OCI-LY1 (cell line): ENCODE data around the gene MEIOB.

ENCODE experiments used
- H2AFZ ChIP-seq: fragments of 200-600 bp; sonication (generic), shearing (Covaris generic); 2 replicates; pipeline ENCODE4 v1.6.0; 2014; ENCODE audit warnings: antibody characterized with exemption, mild to moderate bottlenecking, low read length
- H3F3A ChIP-seq: fragments of 200-600 bp; sonication (generic), shearing (Covaris generic); 2 replicates; pipeline ENCODE4 v1.6.0; 2014; ENCODE audit warnings: mild to moderate bottlenecking, antibody characterized with exemption, low read length, moderate library complexity; ENCODE audit not compliant: insufficient read depth
- H3K27ac ChIP-seq: fragments of 200-600 bp; sonication (generic); 2 replicates; pipeline ENCODE4 v1.5.1; 2014; ENCODE audit warnings: low read length, mixed run types, mild to moderate bottlenecking, low read depth; ENCODE audit not compliant: poor library complexity, severe bottlenecking
- H3K27me3 ChIP-seq: fragments of 200-600 bp; sonication (generic); 2 replicates; pipeline ENCODE4 v1.6.0; 2014; ENCODE audit warnings: antibody characterized with exemption, mild to moderate bottlenecking, low read length, moderate library complexity; ENCODE audit not compliant: insufficient read depth
- H3K36me3 ChIP-seq: fragments of 200-600 bp; sonication (generic); 2 replicates; pipeline ENCODE4 v1.6.1; 2014; ENCODE audit warnings: mild to moderate bottlenecking, antibody characterized with exemption, low read length, moderate library complexity, mixed read lengths; ENCODE audit not compliant: insufficient read depth
- H3K4me1 ChIP-seq: fragments of 200-600 bp; sonication (generic); 2 replicates; pipeline ENCODE4 v1.5.1; 2014; ENCODE audit warnings: mild to moderate bottlenecking, low read length, moderate library complexity; ENCODE audit not compliant: insufficient read depth, severe bottlenecking
- H3K4me2 ChIP-seq: fragments of 200-600 bp; sonication (generic), shearing (Covaris generic); 2 replicates; pipeline ENCODE4 v1.6.1; 2014; ENCODE audit warnings: low read length
- H3K4me3 ChIP-seq: fragments of 200-600 bp; sonication (generic); 2 replicates; pipeline ENCODE4 v1.5.1; 2014; ENCODE audit warnings: low read length, low read depth, mild to moderate bottlenecking, mixed read lengths; ENCODE audit not compliant: poor library complexity, severe bottlenecking
- H3K79me2 ChIP-seq: fragments of 200-600 bp; shearing (Covaris generic); 2 replicates; pipeline ENCODE4 v1.6.1; 2016; ENCODE audit warnings: mixed run types, low read length, mixed read lengths; ENCODE audit not compliant: insufficient read depth
- H3K9ac ChIP-seq: fragments of 200-600 bp; sonication (generic), shearing (Covaris generic); 2 replicates; pipeline ENCODE4 v1.6.1; 2014; ENCODE audit warnings: mild to moderate bottlenecking, low read length, mixed read lengths
- H3K9me2 ChIP-seq: fragments of 200-600 bp; sonication (generic), shearing (Covaris generic); 2 replicates; pipeline ENCODE4 v1.6.1; 2014; ENCODE audit warnings: low read depth, mild to moderate bottlenecking, low read length, mixed read lengths
- H3K9me3 ChIP-seq: fragments of 200-600 bp; shearing (Covaris generic); 2 replicates; pipeline ENCODE4 v1.6.1; 2014; ENCODE audit warnings: low read length, mixed read lengths
- H4K20me1 ChIP-seq: fragments of 200-600 bp; sonication (generic), shearing (Covaris generic); 2 replicates; pipeline ENCODE4 v1.6.0; 2016; ENCODE audit warnings: mild to moderate bottlenecking, low read length; ENCODE audit not compliant: insufficient read depth
- EZH2 ChIP-seq: fragments of 200-600 bp; sonication (generic), shearing (Covaris generic); IDR thresholded peaks from 2 replicates; pipeline ENCODE4 v1.8.0; 2017; ENCODE audit warnings: borderline replicate concordance, mixed run types, mild to moderate bottlenecking, antibody characterized with exemption, low read length, moderate library complexity, mixed read lengths
- TF ChIP-seq, protein P1 (sequence below): fragments of 200-600 bp; sonication (generic), shearing (Covaris generic); IDR thresholded peaks from 2 replicates; pipeline ENCODE4 v1.5.1; 2017; ENCODE audit warnings: mild to moderate bottlenecking, antibody characterized with exemption, low read length, moderate library complexity, mixed read lengths

The MEIOB gene

DNA sequence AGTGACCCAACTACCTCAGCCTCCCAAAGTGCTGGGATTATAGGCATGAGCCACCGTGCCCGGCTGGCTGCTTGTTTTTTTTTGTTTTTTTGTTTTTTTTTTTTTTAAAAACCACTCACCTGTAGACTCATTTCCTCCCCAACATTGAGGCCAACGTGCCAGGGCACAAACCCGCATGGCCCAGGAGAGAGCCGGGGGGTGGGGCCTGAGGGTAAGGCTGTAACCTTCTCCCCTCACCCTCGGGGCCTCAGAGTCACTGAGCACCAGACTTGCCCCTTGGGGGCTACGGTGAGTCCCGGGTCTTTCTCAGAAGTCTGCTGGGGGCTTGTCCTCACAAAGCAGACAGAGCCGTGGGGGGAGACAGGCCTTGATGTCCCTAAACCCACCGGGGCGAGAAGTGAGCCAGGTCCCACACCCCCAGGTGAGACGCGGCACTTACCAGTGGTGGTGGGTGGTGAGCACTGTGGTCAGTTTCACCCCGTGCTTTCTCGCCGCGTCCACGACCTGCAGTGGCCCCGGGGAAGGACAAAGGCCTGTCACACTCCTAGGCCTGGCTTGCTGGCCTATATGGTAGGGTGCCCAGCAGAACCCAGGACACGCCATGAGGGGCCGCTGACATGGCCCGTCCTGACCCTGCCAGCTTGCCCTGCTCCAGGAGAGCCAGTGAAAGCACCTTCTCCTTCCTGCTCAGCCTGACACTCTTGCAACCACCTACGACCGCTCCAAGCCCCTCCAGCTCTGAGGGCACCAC is 49.9 kb downstream of the MEIOB start:
- TF ChIP-seq, protein P1, sequence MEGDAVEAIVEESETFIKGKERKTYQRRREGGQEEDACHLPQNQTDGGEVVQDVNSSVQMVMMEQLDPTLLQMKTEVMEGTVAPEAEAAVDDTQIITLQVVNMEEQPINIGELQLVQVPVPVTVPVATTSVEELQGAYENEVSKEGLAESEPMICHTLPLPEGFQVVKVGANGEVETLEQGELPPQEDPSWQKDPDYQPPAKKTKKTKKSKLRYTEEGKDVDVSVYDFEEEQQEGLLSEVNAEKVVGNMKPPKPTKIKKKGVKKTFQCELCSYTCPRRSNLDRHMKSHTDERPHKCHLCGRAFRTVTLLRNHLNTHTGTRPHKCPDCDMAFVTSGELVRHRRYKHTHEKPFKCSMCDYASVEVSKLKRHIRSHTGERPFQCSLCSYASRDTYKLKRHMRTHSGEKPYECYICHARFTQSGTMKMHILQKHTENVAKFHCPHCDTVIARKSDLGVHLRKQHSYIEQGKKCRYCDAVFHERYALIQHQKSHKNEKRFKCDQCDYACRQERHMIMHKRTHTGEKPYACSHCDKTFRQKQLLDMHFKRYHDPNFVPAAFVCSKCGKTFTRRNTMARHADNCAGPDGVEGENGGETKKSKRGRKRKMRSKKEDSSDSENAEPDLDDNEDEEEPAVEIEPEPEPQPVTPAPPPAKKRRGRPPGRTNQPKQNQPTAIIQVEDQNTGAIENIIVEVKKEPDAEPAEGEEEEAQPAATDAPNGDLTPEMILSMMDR = no peak
- no peak for TF ChIP-seq EZH2
- no peaks in the 10 kb centered on the region for H3K9me2 ChIP-seq
- no peak overlapping the region for H3K27ac ChIP-seq
- no peak overlapping the region for H3K9ac ChIP-seq
- H3K79me2 ChIP-seq = no peaks in the 10 kb centered on the region
- H4K20me1 ChIP-seq = no peaks in the 10 kb centered on the region
- H3K36me3 ChIP-seq = no peaks in the 10 kb centered on the region
- H3K4me1 ChIP-seq = no peaks in the 10 kb centered on the region
- no peak overlapping the region for H3K4me3 ChIP-seq
- H3K9me3 ChIP-seq = no peaks in the 10 kb centered on the region
- H3K4me2 ChIP-seq = no peak overlapping the region
- H3K27me3 ChIP-seq = 0 out of 2 replicates have a peak, but pooled peaks cover 4% of the 10 kb centered on the region
- H3F3A ChIP-seq = no peaks in the 10 kb centered on the region
- no peak overlapping the region for H2AFZ ChIP-seq

DNA sequence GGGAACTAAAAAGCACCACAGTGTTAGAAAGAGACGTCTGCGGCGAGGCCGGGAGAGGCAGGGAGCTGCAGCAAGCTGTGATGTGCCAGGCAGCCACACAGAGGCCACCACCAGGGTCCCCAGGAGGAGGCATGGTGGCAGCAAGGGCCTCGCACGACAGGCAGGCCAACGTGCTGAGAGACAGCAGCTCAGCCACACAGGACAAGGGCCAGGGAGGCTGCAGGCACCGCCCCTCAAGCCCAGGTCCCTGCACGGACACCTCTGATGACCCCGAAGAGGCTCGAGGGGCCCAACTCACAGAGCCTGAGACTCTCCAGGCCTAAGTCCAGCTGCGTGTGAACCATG is 51.0 kb downstream of the MEIOB start:
- no peaks in the 10 kb centered on the region for H3K36me3 ChIP-seq
- no peak overlapping the region for H3K9ac ChIP-seq
- H3K27me3 ChIP-seq = 0 out of 2 replicates have a peak, but pooled peaks cover 4% of the 10 kb centered on the region
- H3F3A ChIP-seq = no peaks in the 10 kb centered on the region
- no peaks in the 10 kb centered on the region for H3K79me2 ChIP-seq
- no peak overlapping the region for H3K4me2 ChIP-seq
- H2AFZ ChIP-seq = no peak overlapping the region
- no peak overlapping the region for H3K4me3 ChIP-seq
- H3K9me2 ChIP-seq = no peaks in the 10 kb centered on the region
- no peaks in the 10 kb centered on the region for H4K20me1 ChIP-seq
- H3K4me1 ChIP-seq = no peaks in the 10 kb centered on the region
- no peak for TF ChIP-seq EZH2
- TF ChIP-seq, protein P1 = no peak
- H3K9me3 ChIP-seq = no peaks in the 10 kb centered on the region
- no peak overlapping the region for H3K27ac ChIP-seq

DNA sequence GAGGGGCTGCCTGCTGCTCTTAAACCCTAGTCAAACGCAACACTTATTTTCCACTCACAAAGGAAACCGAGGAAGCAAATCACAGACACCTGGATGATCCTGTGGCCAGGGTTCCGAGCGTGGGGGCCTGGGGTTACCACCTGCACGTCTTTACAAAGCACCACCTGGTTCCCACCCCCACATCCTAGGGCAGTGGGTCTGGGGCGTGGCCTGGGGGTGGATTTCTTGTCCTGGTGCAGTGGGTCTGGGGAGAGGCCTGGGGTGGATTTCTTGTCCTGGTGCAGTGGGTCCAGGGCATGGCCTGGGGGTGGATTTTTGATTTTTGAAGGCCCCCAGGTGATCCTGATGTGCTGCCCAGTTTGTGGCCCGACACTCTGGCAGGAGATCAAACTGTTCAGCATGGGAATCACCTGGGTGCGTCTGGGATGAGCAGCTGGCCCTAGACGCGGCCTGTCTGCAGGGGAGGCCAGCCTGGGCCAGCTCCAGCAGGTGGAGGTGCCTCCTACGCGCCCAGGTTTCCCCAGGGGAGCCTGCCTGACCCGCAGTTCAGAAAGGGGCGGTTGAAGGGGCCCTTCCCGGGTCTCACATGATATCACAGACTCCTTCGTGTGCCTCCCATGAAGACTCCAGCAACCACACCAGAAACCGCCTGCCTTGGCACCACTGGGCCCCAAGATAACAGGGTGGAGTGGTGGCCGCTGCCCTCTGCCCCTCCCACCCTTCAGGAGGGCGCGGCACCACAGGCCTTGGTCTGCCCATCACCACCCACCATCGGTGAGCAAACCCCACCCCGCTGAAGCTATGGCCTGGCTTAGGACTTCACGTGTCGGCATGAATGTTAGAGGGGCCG is 51.6 kb downstream of the MEIOB start:
- no peak for TF ChIP-seq EZH2
- TF ChIP-seq, protein P1 = no peak
- no peaks in the 10 kb centered on the region for H3F3A ChIP-seq
- H4K20me1 ChIP-seq = no peaks in the 10 kb centered on the region
- H2AFZ ChIP-seq = no peak overlapping the region
- no peak overlapping the region for H3K4me3 ChIP-seq
- H3K4me2 ChIP-seq = no peak overlapping the region
- no peaks in the 10 kb centered on the region for H3K4me1 ChIP-seq
- no peak overlapping the region for H3K27ac ChIP-seq
- H3K9me2 ChIP-seq = no peaks in the 10 kb centered on the region
- 0 out of 2 replicates have a peak, but pooled peaks cover 1% of the 10 kb centered on the region for H3K27me3 ChIP-seq
- no peaks in the 10 kb centered on the region for H3K79me2 ChIP-seq
- H3K9me3 ChIP-seq = no peaks in the 10 kb centered on the region
- no peak overlapping the region for H3K9ac ChIP-seq
- H3K36me3 ChIP-seq = no peaks in the 10 kb centered on the region
